Stimulated activated CD4-positive, alpha-beta T cell treated with anti-CD3 and anti-CD28 coated beads, Interleukin-15, amount 100 ng/mL, for 1 hour (primary cell): ENCODE results near the gene RASGRP1.
A peak's percentile ranks its signal among the peaks of the same experiment; 100 is the strongest.

Experiments
- DNase-seq, 2 donors: peaks; one replicate each; pipeline ENCODE4 v3.0.0-alpha.2; 2020; ENCODE audit warnings: low read depth in 1 of 2, low spot score in 1 of 2

Gene RASGRP1

GRCh38 chr15:38461066-38461833, 103.4 kb downstream of the RASGRP1 start:
- DNase-seq, result no peak

GRCh38 chr15:38460543-38460942, 104.1 kb downstream of the RASGRP1 start:
- DNase-seq, result no peak

- DNase-seq, result no peak
Observed at GRCh38 chr15:38459480-38459879, 105.1 kb downstream of the RASGRP1 start.

GRCh38 chr15:38458646-38459045, 106.0 kb downstream of the RASGRP1 start:
- no peak for DNase-seq

GRCh38 chr15:38455092-38455491, 109.5 kb downstream of the RASGRP1 start:
- no peak for DNase-seq

GRCh38 chr15:38454696-38455090, 109.9 kb downstream of the RASGRP1 start:
- no peak for DNase-seq

GRCh38 chr15:38453971-38454695, 110.5 kb downstream of the RASGRP1 start, which contains the start of gene FAM98B:
Gene FAM98B, plus strand, starts transcription at chr15:38454127. Its CDS starts 35 bp downstream, at chr15:38454162.
- DNase-seq, result peak; percentile 78 to 90

- DNase-seq, result no peak
Observed at GRCh38 chr15:38441130-38441519, 123.5 kb downstream of the RASGRP1 start.

GRCh38 chr15:38440353-38441129, 124.1 kb downstream of the RASGRP1 start:
- DNase-seq, result peak in 1 of 2 donors; percentile 17
